Measurements from ENCODE around the gene PTK6. TPM values are rescaled to one million over a fixed set of nuclear protein-coding genes. Genes with fewer than 3 reads are reported as not detected.
A peak's percentile ranks its signal among the peaks of the same experiment; 100 is the strongest.

The PTK6 gene
- polyA plus RNA-seq, 2 of the 4 experiments (the other 2 are of a cell fraction), result 1.2 to 2.0 TPM

GRCh38 chr20:63501818-63502670 is 35.1 kb downstream of the PTK6 start:
- TF ChIP-seq TP53 (CRISPR knock-in tag; IDR thresholded peaks at IDR 0.05), result no peak
- no peak for TF ChIP-seq CTCF (IDR thresholded peaks at IDR 0.05)
- no peak for TF ChIP-seq NPAS2 (CRISPR knock-in tag; IDR thresholded peaks at IDR 0.05; ENCODE audit: borderline replicate concordance)
- TF ChIP-seq ZFP36 (IDR thresholded peaks at IDR 0.05; ENCODE audit: borderline replicate concordance, partially characterized antibody), result peak; percentile 72
- 0 out of 3 replicates have a peak overlapping the region, but pooled peaks have one; percentile 30 for H3K4me2 ChIP-seq
- H3K9me3 ChIP-seq, result peaks cover 17% of the 10 kb centered on the region
- no peak for ATAC-seq
- DNase-seq (ENCODE audit: low read depth in 1 of 2, low spot score in 1 of 2), result no peak
- no peak overlapping the region for H3K4me3 ChIP-seq
- ChIA-PET CTCF (interaction anchor here (1.0 to 1.3 kb wide), 2 partner anchors 8 to 18 kb away, joined by 3 to 5 read pairs; partner anchors contain the start of gene PPDPF), POLR2A (interaction anchor here (1.4 kb wide), 1 partner anchor 19 kb away, joined by 7 read pairs; the partner anchor contains the start of gene PPDPF)
- FAIRE-seq, result no peak
- peaks cover 18% of the 10 kb centered on the region for H3K4me1 ChIP-seq
- H3K27ac ChIP-seq, result no peak overlapping the region
- WGBS (ENCODE audit: missing lambda C conversion rate), result 51% methylated on average over 12 of the region's 26 CpGs

- Histone ChIP-seq H3K27ac (no peak overlapping the region), H3K4me3 (no peak overlapping the region), H3K9me3 (peaks cover 17% of the 10 kb centered on the region), H3K4me1 (peaks cover 26% of the 10 kb centered on the region), H3K4me2 (0 out of 3 replicates have a peak overlapping the region, but pooled peaks have one; percentile 30)
- DNase-seq (ENCODE audit: low read depth in 1 of 2, low spot score in 1 of 2), result no peak
- TF ChIP-seq EHMT2 (IDR thresholded peaks at IDR 0.05; ENCODE audit: low read depth), result no peak
- no peak for TF ChIP-seq RCOR1 (IDR thresholded peaks at IDR 0.05; ENCODE audit: low read depth, low read length)
- no peak for TF ChIP-seq NR3C1 (IDR thresholded peaks at IDR 0.05)
- no peak for TF ChIP-seq CHD4 (IDR thresholded peaks at IDR 0.05; ENCODE audit: borderline replicate concordance)
- TF ChIP-seq KDM1A (IDR thresholded peaks at IDR 0.05; ENCODE audit: low read depth), result no peak
- no peak for TF ChIP-seq POLR2A (IDR thresholded peaks at IDR 0.05; ENCODE audit: low read length)
- TF ChIP-seq JUNB (IDR thresholded peaks at IDR 0.05), result no peak
- TF ChIP-seq HOXB13 (CRISPR knock-in tag; IDR thresholded peaks at IDR 0.05; ENCODE audit: low read depth), result no peak
- no peak for TF ChIP-seq BCL3 (IDR thresholded peaks at IDR 0.05)
- TF ChIP-seq, protein P1, sequence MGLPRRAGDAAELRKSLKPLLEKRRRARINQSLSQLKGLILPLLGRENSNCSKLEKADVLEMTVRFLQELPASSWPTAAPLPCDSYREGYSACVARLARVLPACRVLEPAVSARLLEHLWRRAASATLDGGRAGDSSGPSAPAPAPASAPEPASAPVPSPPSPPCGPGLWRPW (IDR thresholded peaks at IDR 0.05), result no peak
- no peak for TF ChIP-seq MYC (IDR thresholded peaks at IDR 0.05; ENCODE audit: borderline replicate concordance, low read length)
- no peak for TF ChIP-seq ZC3H11A (IDR thresholded peaks at IDR 0.05)
- TF ChIP-seq RNF2 (IDR thresholded peaks at IDR 0.05; ENCODE audit: borderline replicate concordance, low read depth), result no peak
- CTCF ChIA-PET, result interaction anchor here (0.6 kb wide), 1 partner anchor 274 kb away, joined by 3 read pairs; no protein-coding TSS in a partner anchor
- no peak for ATAC-seq
- WGBS (ENCODE audit: missing lambda C conversion rate), result 73% methylated on average over 12 of the region's 27 CpGs
- FAIRE-seq, result no peak
- POLR2A ChIA-PET, result no interaction called here
Measured at GRCh38 chr20:63500902-63501817, 36.0 kb downstream of the PTK6 start.

All from A549 (cell line).